ENCODE data around the gene VAMP3. TPM values are rescaled to one million over a fixed set of nuclear protein-coding genes. Genes with fewer than 3 reads are reported as not detected.

VAMP3 gene
- total RNA-seq, result 10 to 100 TPM; 77.1 to 81.4 TPM
- long read RNA-seq, transcript VAMP3-201 (5 exons, 2,205 nt), result major isoform, 115 of 124 reads
- long read RNA-seq, partial matches to known transcripts, result 0 of 124 reads
- long read RNA-seq, other reads (novel, unspliced or antisense), result 7 of 124 reads

GRCh38 chr1:7770997-7771822, at the start of gene VAMP3:
Gene VAMP3 (plus strand): TSS chr1:7771296. CDS start chr1:7771384, 88 bp downstream.
- ATAC-seq (peak; percentile 99 to 100), DNase-seq (peak; percentile 90)
- intact Hi-C loops (cut with DNase I), result no loop called here

GRCh38 chr1:7721940-7722669, 49.0 kb upstream of the VAMP3 start:
- ATAC-seq (peak in 1 of 2 donors; percentile 36), DNase-seq (no peak)
- intact Hi-C loops (cut with DNase I), result no loop called here

GRCh38 chr1:7722670-7723012, 48.5 kb upstream of the VAMP3 start:
- peak in 1 of 2 donors; percentile 21 for ATAC-seq
- DNase-seq, result no peak

GRCh38 chr1:7726623-7727022, 44.5 kb upstream of the VAMP3 start:
- ATAC-seq (peak in 1 of 2 donors; percentile 49), DNase-seq (no peak)
- intact Hi-C loops (cut with DNase I), result no loop called here

More at GRCh38 chr1:7722670-7723012, 48.5 kb upstream of the VAMP3 start:
- intact Hi-C loops (cut with DNase I), result no loop called here

GRCh38 chr1:7727809-7728471, 43.2 kb upstream of the VAMP3 start:
- ATAC-seq, result no peak
- intact Hi-C loops (cut with DNase I), result no loop called here
- no peak for DNase-seq

- ATAC-seq (no peak), DNase-seq (no peak)
- intact Hi-C loops (cut with DNase I), result no loop called here
Observed at GRCh38 chr1:7729761-7730160, 41.3 kb upstream of the VAMP3 start.

GRCh38 chr1:7732331-7732730, 38.8 kb upstream of the VAMP3 start:
- intact Hi-C loops (cut with DNase I), result no loop called here
- ATAC-seq, result no peak

GRCh38 chr1:7733276-7733675, 37.8 kb upstream of the VAMP3 start:
- no peak for ATAC-seq
- intact Hi-C loops (cut with DNase I), result no loop called here
- DNase-seq, result no peak

More at GRCh38 chr1:7732331-7732730, 38.8 kb upstream of the VAMP3 start:
- DNase-seq, result no peak

GRCh38 chr1:7738044-7738443, 33.1 kb upstream of the VAMP3 start:
- no peak for ATAC-seq
- DNase-seq, result no peak
- intact Hi-C loops (cut with DNase I), result no loop called here

- intact Hi-C loops (cut with DNase I), result no loop called here
- DNase-seq (no peak), ATAC-seq (no peak)
Observed at GRCh38 chr1:7743346-7743745, 27.8 kb upstream of the VAMP3 start.

- DNase-seq, result no peak
- no peak for ATAC-seq
- intact Hi-C loops (cut with DNase I), result no loop called here
Observed at GRCh38 chr1:7744882-7745281, 26.2 kb upstream of the VAMP3 start.

GRCh38 chr1:7745783-7746182, 25.3 kb upstream of the VAMP3 start:
- no peak for DNase-seq
- intact Hi-C loops (cut with DNase I), result no loop called here
- no peak for ATAC-seq

- ATAC-seq, result no peak
- intact Hi-C loops (cut with DNase I), result no loop called here
- DNase-seq, result no peak
Observed at GRCh38 chr1:7747605-7748004, 23.5 kb upstream of the VAMP3 start.

GRCh38 chr1:7749126-7749525, 22.0 kb upstream of the VAMP3 start:
- ATAC-seq (no peak), DNase-seq (no peak)
- intact Hi-C loops (cut with DNase I), result no loop called here

- intact Hi-C loops (cut with DNase I), result no loop called here
- no peak for DNase-seq
- ATAC-seq, result no peak
Observed at GRCh38 chr1:7751174-7751573, 19.9 kb upstream of the VAMP3 start.

GRCh38 chr1:7752512-7753417, 18.3 kb upstream of the VAMP3 start:
- ATAC-seq (peak; percentile 66 to 71), DNase-seq (peak; percentile 73)
- intact Hi-C loops (cut with DNase I), result loop anchor here (1.0 to 2.0 kb wide), 2 partner anchors 85 to 86 kb away; no protein-coding TSS in a partner anchor

- ATAC-seq (no peak), DNase-seq (no peak)
- intact Hi-C loops (cut with DNase I), result loop anchor here in 1 of 2 donors (2.0 kb wide), 1 partner anchor 87 kb away; no protein-coding TSS in a partner anchor
Observed at GRCh38 chr1:7753641-7754040, 17.5 kb upstream of the VAMP3 start.

GRCh38 chr1:7754234-7754633, 16.9 kb upstream of the VAMP3 start:
- intact Hi-C loops (cut with DNase I), result no loop called here
- DNase-seq (no peak), ATAC-seq (no peak)

- no peak for ATAC-seq
- intact Hi-C loops (cut with DNase I), result no loop called here
- no peak for DNase-seq
Observed at GRCh38 chr1:7755448-7755847, 15.6 kb upstream of the VAMP3 start.
